Ishikawa (cell line): Measurements from ENCODE around the gene ASCL2.

ENCODE experiments used
- CEBPB ChIP-seq: IDR thresholded peaks from 2 replicates; pipeline ENCODE4 v1.6.1; 2012
- CREB1 ChIP-seq: IDR thresholded peaks from 2 replicates; pipeline ENCODE4 v1.6.1; 2012; ENCODE audit warnings: low read depth
- EGR1 ChIP-seq: IDR thresholded peaks from 2 replicates; pipeline ENCODE4 v1.6.1; 2012
- EP300 ChIP-seq: IDR thresholded peaks from 2 replicates; pipeline ENCODE4 v1.6.1; 2012; ENCODE audit warnings: borderline replicate concordance
- FOXM1 ChIP-seq: IDR thresholded peaks from 2 replicates; pipeline ENCODE4 v1.6.1; 2012; ENCODE audit warnings: low read depth, borderline replicate concordance
- NFIC ChIP-seq: IDR thresholded peaks from 2 replicates; pipeline ENCODE4 v1.6.1; 2012
- RAD21 ChIP-seq: IDR thresholded peaks from 2 replicates; pipeline ENCODE4 v1.6.1; 2012; ENCODE audit warnings: low read depth
- TAF1 ChIP-seq: IDR thresholded peaks from 2 replicates; pipeline ENCODE4 v1.6.1; 2012; ENCODE audit warnings: low read depth, mild to moderate bottlenecking
- TCF12 ChIP-seq: IDR thresholded peaks from 2 replicates; pipeline ENCODE4 v1.6.1; 2012; ENCODE audit warnings: low read depth
- TEAD4 ChIP-seq: IDR thresholded peaks from 2 replicates; pipeline ENCODE4 v1.6.1; 2012
- YY1 ChIP-seq: IDR thresholded peaks from 2 replicates; pipeline ENCODE4 v1.6.1; 2012; ENCODE audit warnings: low read depth
- ZBTB7A ChIP-seq: IDR thresholded peaks from 2 replicates; pipeline ENCODE4 v1.6.1; 2012; ENCODE audit warnings: low read depth
- TF ChIP-seq, protein P1 (sequence below): IDR thresholded peaks from 2 replicates; pipeline ENCODE4 v1.6.1; 2012; ENCODE audit warnings: low read depth, mild to moderate bottlenecking
- TF ChIP-seq, protein P2 (sequence below): IDR thresholded peaks from 2 replicates; pipeline ENCODE4 v1.6.1; 2012
- TF ChIP-seq, protein P3 (sequence below): IDR thresholded peaks from 2 replicates; pipeline ENCODE4 v1.6.1; 2012

Gene ASCL2

DNA sequence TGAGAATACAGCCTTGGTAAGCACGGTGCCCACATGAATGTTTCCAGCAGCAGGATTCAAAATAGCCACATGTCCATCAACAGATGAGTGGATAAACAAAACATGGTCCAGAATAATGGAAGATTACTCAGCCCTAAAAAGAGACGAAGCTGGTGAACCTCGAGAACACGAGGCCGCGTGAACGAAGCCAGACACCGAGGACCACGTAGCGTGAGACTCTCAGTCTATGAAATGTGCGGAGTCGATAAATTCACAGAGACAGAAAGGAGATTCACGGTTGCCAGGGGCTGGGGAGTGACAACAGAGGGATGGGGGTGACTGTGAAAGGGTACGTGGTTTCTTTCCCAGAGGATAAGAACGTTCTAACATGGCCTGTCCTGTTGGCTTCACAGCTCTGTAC is 2.9 kb upstream of the ASCL2 start:
- TF ChIP-seq NFIC (no peak), TEAD4 (no peak), CREB1 (no peak), YY1 (no peak), CEBPB (no peak), EGR1 (no peak), FOXM1 (no peak), RAD21 (no peak)
- TF ChIP-seq, protein P1, sequence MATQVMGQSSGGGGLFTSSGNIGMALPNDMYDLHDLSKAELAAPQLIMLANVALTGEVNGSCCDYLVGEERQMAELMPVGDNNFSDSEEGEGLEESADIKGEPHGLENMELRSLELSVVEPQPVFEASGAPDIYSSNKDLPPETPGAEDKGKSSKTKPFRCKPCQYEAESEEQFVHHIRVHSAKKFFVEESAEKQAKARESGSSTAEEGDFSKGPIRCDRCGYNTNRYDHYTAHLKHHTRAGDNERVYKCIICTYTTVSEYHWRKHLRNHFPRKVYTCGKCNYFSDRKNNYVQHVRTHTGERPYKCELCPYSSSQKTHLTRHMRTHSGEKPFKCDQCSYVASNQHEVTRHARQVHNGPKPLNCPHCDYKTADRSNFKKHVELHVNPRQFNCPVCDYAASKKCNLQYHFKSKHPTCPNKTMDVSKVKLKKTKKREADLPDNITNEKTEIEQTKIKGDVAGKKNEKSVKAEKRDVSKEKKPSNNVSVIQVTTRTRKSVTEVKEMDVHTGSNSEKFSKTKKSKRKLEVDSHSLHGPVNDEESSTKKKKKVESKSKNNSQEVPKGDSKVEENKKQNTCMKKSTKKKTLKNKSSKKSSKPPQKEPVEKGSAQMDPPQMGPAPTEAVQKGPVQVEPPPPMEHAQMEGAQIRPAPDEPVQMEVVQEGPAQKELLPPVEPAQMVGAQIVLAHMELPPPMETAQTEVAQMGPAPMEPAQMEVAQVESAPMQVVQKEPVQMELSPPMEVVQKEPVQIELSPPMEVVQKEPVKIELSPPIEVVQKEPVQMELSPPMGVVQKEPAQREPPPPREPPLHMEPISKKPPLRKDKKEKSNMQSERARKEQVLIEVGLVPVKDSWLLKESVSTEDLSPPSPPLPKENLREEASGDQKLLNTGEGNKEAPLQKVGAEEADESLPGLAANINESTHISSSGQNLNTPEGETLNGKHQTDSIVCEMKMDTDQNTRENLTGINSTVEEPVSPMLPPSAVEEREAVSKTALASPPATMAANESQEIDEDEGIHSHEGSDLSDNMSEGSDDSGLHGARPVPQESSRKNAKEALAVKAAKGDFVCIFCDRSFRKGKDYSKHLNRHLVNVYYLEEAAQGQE: no peak
- TF ChIP-seq, protein P2, sequence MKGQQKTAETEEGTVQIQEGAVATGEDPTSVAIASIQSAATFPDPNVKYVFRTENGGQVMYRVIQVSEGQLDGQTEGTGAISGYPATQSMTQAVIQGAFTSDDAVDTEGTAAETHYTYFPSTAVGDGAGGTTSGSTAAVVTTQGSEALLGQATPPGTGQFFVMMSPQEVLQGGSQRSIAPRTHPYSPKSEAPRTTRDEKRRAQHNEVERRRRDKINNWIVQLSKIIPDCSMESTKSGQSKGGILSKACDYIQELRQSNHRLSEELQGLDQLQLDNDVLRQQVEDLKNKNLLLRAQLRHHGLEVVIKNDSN: no peak
- TF ChIP-seq, protein P3, sequence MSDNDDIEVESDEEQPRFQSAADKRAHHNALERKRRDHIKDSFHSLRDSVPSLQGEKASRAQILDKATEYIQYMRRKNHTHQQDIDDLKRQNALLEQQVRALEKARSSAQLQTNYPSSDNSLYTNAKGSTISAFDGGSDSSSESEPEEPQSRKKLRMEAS: no peak

DNA sequence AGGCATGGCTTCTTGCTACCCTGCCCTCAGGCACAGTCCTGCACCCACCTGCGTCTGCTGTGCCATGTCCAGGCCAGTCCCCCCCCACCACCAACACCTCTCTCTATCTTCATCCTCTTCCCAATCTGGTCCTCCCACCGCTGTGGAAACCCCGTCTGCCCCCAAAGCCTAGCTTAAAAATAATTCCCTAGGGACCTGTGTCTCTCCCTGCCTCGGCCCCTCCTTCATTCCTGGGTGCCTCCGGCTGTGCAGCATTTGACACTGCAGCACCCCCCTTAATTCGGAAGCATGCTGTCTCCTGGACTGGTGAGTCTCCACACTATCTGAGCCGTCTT is 2.5 kb upstream of the ASCL2 start:
- TF ChIP-seq TEAD4 (no peak), FOXM1 (no peak), CEBPB (no peak), ZBTB7A (no peak), EGR1 (no peak), NFIC (no peak), TAF1 (no peak)
- TF ChIP-seq, protein P2: no peak
- TF ChIP-seq, protein P1: no peak
- TF ChIP-seq, protein P3: no peak

DNA sequence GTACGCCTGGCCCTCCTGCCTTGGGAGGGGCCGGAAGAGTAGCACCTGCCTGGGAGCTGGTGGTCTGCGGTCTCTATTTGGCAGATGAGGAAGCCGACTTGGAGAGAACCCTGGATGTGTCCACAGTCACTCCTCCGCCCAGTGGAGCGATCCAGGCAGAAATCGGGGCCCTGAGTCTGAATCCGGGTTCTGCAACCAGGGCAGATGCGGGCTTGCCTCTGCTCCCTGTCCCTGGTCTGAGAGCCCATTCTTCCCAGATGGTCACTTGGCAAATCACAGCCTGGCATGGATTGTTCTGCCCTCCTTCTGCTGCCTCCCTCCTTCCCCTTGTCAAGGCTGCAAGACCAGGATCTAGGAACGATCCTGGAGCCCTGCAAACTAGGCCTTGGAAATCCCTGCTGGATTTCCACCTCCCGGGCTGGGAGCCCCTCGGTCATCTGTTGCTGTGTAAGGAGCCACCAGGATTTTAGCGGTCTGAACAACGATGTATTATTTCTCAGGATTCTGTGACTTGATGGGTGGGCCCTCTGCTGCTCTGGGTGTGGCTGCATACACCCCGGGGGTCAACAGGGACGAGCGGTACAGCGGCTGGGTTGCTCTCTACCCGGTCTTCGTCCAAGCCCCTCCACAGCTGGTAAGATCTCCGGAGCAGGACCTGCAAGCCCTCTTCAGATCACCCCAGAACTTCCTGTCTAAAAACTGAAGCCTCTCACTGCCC is 2.0 kb upstream of the ASCL2 start:
- TF ChIP-seq YY1 (no peak), EP300 (no peak), FOXM1 (no peak), TCF12 (no peak), TAF1 (no peak), EGR1 (no peak), RAD21 (no peak), NFIC (no peak), TEAD4 (no peak), CEBPB (no peak), ZBTB7A (no peak), CREB1 (no peak)
- TF ChIP-seq, protein P1: no peak
- TF ChIP-seq, protein P3: no peak
- TF ChIP-seq, protein P2: no peak
